Measurements from ENCODE around the gene TSC22D1.

DNA sequence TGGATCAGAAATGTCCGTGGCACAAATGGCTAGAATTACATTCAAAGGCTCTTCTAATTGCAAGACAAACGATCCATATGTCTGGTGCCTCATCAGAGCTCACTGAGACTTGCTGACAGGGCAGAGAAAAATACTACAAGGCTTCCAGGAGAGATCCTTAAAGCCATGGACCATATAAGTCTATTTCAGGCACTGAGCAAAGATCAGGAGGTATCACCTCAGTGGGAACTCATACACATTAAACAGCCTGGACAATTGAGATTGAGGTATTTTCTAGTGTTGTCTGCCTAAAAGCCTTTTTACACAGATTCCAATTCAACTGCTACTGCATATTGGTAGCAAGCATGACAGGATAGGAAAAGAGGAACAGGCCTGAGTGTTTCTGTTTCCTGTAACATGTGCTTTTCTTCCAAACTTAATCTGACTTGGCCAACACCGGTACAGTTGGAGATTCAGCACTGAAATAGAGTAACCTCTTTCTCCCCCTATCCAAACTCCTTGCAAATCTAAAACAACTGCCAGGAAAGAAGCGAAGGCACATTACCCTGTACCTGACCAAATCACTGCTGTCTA lies 136.6 kb downstream of the TSC22D1 start:
- TF ChIP-seq, protein P1, sequence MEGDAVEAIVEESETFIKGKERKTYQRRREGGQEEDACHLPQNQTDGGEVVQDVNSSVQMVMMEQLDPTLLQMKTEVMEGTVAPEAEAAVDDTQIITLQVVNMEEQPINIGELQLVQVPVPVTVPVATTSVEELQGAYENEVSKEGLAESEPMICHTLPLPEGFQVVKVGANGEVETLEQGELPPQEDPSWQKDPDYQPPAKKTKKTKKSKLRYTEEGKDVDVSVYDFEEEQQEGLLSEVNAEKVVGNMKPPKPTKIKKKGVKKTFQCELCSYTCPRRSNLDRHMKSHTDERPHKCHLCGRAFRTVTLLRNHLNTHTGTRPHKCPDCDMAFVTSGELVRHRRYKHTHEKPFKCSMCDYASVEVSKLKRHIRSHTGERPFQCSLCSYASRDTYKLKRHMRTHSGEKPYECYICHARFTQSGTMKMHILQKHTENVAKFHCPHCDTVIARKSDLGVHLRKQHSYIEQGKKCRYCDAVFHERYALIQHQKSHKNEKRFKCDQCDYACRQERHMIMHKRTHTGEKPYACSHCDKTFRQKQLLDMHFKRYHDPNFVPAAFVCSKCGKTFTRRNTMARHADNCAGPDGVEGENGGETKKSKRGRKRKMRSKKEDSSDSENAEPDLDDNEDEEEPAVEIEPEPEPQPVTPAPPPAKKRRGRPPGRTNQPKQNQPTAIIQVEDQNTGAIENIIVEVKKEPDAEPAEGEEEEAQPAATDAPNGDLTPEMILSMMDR (conservative IDR thresholded peaks at IDR 0.05; ENCODE audit: low read depth, low read length): no peak
- no peak for TF ChIP-seq RAD21 (IDR thresholded peaks at IDR 0.05; ENCODE audit: low read length)

All from IMR-90 (cell line).